PFSK-1 (cell line): Measurements from ENCODE around the gene ATG4C.

ENCODE experiments used
- FOXP2 ChIP-seq: optimal IDR thresholded peaks from 2 replicates; pipeline ENCODE3; 2011; ENCODE audit warnings: borderline replicate concordance, control low read depth, inconsistent platforms; ENCODE audit not compliant: insufficient read depth; ENCODE audit errors: extremely low read length, extremely low read depth
- REST ChIP-seq, 2 experiments: IDR thresholded peaks; 2 replicates each; pipeline versions ENCODE4 v1.6.1 to v1.8.0; 2011 to 2012; ENCODE audit warnings: low read depth in 2 of 2, low read length in 2 of 2, control low read depth in 1 of 2, inconsistent platforms in 1 of 2, mild to moderate bottlenecking in 1 of 2, moderate library complexity in 1 of 2; ENCODE audit not compliant: insufficient read depth in 1 of 2
- SIN3A ChIP-seq: IDR thresholded peaks from 2 replicates; pipeline ENCODE4 v1.6.1; 2012; ENCODE audit warnings: mild to moderate bottlenecking, low read length, moderate library complexity, borderline replicate concordance; ENCODE audit not compliant: insufficient read depth
- TAF1 ChIP-seq: IDR thresholded peaks from 2 replicates; pipeline ENCODE4 v1.6.1; 2012; ENCODE audit warnings: low read length, control low read depth, borderline replicate concordance; ENCODE audit not compliant: insufficient read depth

- TF ChIP-seq TAF1 (no peak), REST (IDR thresholded peaks at IDR 0.05; ENCODE audit: insufficient read depth in 1 of 2, low read depth in 2 of 2, low read length in 2 of 2) (no peak), SIN3A (no peak), FOXP2 (no peak)
These were observed 121.4 kb downstream of the ATG4C start for GRCh38 chr1:62905309-62905708.
